NCI-H2081 treated with DMSO at 0.1 percent for 48 hours (cell line): ENCODE results near the gene STAT5A.

Experiments used
- DNase-seq: peaks from one replicate; lab custom pipeline; 2025; lab: John Stamatoyannopoulos, UW

Gene STAT5A

GRCh38 chr17:42268236-42268635 lies 20.1 kb upstream of the STAT5A start:
- DNase-seq: no peak

DNA sequence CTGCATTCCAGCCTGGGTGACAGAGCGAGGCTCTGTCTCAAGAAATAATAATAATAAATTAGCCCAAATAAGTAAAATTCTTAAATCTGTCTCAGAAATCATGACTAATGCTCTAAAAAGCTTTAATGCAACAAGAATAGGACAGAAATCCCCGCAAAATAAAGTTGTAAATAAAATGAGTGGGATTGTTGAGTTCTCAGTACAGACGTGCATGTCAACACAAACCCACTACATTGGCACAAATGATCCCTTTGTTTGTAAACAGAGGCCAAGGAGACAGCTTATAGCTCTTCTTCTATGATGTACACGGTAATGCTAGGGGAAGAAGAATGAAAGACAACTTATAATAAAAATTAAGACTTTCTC lies 18.1 kb upstream of the STAT5A start:
- DNase-seq: no peak

DNA sequence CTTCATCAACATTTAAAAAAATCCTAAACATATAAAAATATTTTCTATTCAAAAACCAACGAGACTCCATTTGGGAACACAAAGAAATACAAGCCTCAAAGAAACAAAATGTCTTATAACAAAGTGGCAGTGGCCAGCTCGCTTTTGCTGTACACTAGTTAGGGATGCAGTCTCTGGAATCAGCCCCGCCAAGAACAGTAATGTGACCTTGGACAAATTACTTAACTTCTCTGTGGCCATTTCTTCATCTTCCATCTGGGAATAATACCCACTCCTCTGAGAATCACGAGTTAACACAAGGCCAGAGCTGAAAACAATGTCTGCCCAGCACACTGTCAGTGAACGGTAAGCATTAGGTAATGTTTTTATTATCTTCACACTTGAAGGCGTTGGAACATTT lies 17.7 kb upstream of the STAT5A start:
- no peak for DNase-seq

DNA sequence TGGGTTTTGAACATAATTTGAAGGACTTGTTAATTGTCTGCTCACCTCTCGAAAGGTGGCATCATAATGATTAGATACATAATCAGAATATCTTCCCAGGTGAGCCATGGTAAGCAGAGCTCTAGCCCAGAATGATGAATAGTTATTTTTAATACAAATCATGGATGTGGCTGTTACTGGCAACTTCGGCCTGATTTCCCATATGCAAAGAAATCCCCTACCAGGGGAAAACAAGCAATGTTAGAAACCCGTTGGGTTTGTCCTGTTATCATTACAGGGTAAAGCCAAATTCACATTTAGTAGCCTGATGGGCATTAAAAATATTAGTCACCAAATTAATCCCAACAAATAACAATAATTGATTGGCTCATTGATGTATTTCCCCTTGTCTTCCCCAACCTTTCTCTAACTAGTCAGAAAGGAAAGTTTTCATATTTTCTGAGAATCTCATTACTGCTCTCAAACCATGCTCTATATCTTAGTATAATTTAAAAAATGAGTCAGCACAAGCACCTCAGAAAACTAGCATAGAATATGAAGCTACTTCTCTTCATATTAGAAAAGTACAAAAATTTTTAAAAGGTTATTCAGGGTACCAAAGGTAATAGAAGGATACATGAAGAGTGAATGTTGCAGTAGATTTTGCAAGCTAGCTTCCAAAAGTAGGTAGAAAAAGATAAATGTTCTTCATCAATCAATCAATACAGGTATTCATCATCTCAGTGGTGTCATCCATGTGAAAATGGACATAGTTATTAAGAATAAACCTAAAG lies 17.1 kb upstream of the STAT5A start:
- no peak for DNase-seq

DNA sequence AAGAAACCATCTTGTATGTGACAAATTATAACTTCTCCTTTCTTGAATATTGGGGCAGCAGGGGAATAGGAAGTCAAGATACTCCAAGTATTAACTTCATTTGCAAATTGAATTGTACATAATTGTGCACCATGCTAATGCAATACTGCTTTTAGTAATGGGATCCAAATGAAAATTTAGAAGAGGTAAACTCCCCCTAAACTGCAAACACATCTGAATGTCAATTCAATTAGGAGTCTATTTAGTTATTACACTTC lies 16.6 kb upstream of the STAT5A start:
- DNase-seq: no peak

- no peak for DNase-seq
Measured at GRCh38 chr17:42272162-42272907, 16.0 kb upstream of the STAT5A start.

DNA sequence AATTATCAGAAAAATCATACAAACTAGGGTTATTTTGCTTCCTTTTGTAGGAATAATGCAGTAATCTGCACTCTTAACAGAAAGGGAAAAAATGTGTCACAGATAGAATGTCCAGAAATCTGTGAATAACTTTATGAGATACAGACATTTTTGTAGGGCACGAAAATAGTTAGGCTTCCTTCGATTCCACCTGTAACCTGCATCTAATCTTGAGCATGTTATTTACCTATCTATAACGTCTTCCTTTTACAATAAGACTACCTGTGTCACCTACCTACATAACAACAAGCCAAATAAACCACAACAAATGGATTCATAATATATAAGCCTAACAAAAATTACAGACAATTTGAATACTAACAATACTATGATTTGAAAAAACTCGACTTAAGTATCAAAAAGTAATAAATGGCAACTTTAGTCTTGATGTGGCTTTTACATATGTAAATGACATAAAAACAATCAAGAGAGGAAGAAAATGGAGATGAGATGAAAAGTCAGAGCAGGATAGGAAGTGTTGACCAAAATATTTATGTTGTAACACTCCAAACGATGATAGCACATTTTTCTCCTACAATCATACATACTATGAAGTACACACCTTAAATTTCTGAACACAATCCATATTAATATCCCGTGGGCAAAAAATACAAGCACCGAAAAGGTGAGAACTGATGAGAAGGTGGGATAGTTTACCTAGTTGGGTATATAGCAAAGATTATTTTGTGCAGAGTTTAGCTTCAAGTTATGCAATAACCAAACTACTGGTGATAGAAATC lies 14.6 kb upstream of the STAT5A start:
- no peak for DNase-seq

DNA sequence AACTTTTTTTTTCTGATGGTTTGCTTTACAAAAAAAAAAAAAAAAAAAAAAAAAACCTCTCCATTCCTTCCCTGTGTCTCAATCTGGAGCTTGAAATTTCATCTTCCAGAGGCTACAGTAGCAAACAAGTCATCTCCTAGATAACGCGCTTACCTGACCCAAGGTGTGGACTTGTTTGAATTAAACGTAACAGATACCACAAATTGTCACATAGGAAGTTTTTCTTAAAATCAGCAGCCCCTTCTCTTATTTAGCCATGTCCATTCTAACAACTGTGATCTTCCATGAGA lies 14.1 kb upstream of the STAT5A start:
- DNase-seq: no peak

- no peak for DNase-seq
Measured at GRCh38 chr17:42274812-42275526, 13.3 kb upstream of the STAT5A start.

DNA sequence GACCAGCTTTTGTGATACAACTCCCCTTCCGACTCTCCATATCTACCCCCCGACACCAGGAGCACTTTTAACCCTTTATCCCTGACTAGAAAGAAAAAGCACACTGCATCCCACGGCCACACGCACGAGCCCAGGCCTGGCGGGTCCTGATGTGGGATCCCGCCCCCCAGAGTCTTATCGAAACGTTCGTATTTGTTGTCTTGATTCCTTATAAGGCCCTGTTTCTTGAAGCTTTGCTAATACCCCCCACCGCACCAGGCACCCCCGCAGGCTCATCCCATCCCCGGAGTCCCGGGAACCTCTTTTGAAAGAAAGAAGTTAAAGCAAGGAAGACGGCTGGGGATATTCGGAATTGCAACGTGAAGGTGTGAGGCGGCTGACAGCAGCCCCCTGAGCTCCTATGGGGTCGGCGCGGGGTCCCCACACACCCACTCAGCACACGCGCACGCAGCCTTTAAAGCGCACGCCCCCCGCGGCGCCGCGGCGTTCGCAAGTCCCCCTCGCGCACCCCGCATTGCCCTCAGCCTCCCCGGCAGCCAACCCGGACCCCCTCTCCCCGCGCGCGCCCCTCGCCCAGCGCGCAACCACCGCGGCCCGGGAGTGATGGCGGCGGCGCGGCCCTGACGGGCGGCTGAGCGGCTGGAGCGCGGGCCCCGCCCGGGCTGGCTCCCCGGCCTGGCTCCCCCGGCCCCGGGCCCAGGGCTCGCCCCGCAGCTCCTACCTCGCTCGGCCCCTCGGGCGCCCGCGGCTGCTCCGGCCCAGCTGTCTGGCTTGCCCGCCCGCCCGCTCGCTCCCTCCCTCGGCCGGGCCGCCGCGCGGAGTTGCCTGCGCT lies 12.6 kb upstream of the STAT5A start:
- no peak for DNase-seq

GRCh38 chr17:42276359-42276608 lies 12.0 kb upstream of the STAT5A start, which contains the start of gene STAT5B:
Gene STAT5B (minus strand): TSS chr17:42276391. CDS start chr17:42232127, 44,264 bp downstream.
- DNase-seq: no peak

GRCh38 chr17:42276609-42277341 lies 11.5 kb upstream of the STAT5A start:
- DNase-seq: no peak

DNA sequence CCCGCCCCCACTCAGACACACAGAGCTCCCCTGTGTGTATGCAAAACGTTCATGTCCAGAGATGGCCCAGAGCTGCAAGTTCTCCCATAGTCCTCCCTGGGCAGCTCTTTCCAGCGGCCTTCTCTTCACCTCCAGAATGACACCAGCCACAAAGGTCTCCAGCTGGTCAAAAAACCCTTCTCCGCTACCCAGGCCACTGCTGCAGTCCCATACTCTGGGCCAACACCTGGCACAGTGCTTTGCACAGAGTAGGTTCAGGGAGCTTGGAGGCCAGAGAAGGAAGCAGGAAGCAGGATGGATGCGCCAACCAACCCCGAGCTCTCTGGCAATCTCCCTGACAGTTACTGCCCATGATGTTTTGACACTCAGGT lies 11.0 kb upstream of the STAT5A start:
- DNase-seq: no peak

- DNase-seq: no peak
Measured at GRCh38 chr17:42279776-42280630, 8.3 kb upstream of the STAT5A start.

GRCh38 chr17:42281571-42282096 lies 6.7 kb upstream of the STAT5A start:
- peak; percentile 67 for DNase-seq

- no peak for DNase-seq
Measured at GRCh38 chr17:42282478-42283080, 5.7 kb upstream of the STAT5A start.

DNA sequence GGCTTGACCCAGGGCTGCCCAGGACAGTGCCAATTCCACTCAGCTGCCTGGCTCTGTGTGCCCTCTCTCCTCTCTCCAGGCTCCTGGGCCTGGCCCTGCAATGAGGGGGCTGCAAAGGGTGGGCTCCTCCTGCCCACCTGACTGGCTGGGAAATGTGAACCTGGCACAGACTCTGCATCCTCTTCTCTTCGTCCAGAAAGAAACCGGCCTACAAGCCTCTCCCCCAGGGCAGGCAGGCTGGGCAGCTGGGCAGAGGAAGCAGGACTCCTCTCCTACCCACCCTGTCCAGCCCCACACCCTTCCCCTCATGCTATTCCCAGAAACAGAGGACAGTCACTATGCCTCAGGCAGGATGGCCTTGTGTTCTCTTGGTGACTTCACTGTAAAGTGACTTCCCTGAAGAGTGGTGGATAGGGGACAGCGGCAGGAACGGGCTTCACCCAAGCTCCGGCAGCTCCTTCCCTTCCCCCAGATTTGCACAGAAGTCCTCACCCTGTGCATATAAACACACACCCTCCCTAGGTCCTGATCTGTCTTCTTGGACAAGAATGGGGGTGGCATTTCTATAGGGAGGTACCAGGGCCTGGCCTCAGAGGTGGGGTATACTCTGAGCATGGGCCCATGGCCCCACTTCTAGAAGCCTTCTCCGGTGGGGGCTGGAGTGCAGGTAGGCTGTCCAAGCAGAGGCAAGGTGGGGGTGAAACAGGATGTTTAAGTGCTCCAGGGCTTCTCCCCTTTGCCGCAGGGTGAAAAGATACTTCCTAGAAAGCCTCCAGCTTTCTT lies 4.9 kb upstream of the STAT5A start:
- no peak for DNase-seq

GRCh38 chr17:42284024-42284369 lies 4.3 kb upstream of the STAT5A start:
- DNase-seq: no peak

DNA sequence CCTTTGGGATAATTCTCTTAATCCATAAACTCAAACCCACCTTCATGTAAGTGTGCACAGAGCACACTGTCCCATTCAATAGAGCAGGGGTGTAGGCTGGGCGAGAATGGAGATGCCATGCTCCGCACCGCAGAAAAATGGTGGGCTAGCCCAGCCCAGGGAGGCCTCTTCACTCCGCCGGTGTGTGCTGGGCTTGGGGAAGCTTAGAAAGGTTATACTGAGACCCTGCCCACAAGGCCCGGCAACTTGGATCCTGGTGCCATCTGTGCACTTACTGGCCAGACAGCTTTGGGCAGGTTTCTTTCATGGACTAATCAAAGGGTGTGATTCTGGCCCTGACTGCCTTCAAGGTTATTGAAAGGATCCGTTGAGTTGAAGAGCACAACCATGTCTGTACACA lies 3.7 kb upstream of the STAT5A start:
- no peak for DNase-seq
